Endodermal cell (in vitro differentiated cells): ENCODE results near the gene MAB21L1. TPM values are rescaled to one million over a fixed set of nuclear protein-coding genes. Genes with fewer than 3 reads are reported as not detected.

Experiments
- DNase-seq: peaks from one replicate; pipeline ENCODE4 v3.0.0-alpha.2; 2017
- H3K27ac ChIP-seq: 2 replicates; pipeline ENCODE4 v1.5.1; 2013; ENCODE audit warnings: mild to moderate bottlenecking, low read depth, low read length, moderate library complexity
- H3K27me3 ChIP-seq: 2 replicates; pipeline ENCODE4 v1.6.1; 2013; ENCODE audit warnings: mild to moderate bottlenecking, low read length, moderate library complexity; ENCODE audit not compliant: insufficient read depth, control insufficient read depth, poor library complexity, severe bottlenecking
- H3K36me3 ChIP-seq: 2 replicates; pipeline ENCODE4 v1.7.0; 2013; ENCODE audit warnings: mild to moderate bottlenecking, low read length, moderate library complexity; ENCODE audit not compliant: control insufficient read depth, insufficient read depth
- H3K4me1 ChIP-seq: one replicate; pipeline ENCODE4 v1.7.0; 2013; ENCODE audit warnings: low read length; ENCODE audit not compliant: control insufficient read depth, insufficient read depth
- H3K4me3 ChIP-seq: 2 replicates; pipeline ENCODE4 v1.5.1; 2013; ENCODE audit warnings: mild to moderate bottlenecking, low read length, moderate library complexity
- H3K9ac ChIP-seq: 2 replicates; pipeline ENCODE4 v1.6.1; 2013; ENCODE audit warnings: mild to moderate bottlenecking, low read length, moderate library complexity; ENCODE audit not compliant: poor library complexity, severe bottlenecking; ENCODE audit errors: extremely low read depth
- H3K9me3 ChIP-seq: 2 replicates; pipeline ENCODE4 v1.6.1; 2013; ENCODE audit warnings: mild to moderate bottlenecking, low read length, moderate library complexity; ENCODE audit not compliant: control insufficient read depth
- H3K27ac Mint-ChIP-seq: 2 replicates; pipeline ENCODE4 v1.8.0; 2020; ENCODE audit warnings: mixed read lengths
- H3K27me3 Mint-ChIP-seq: 2 replicates; pipeline ENCODE4 v1.8.0; 2021; ENCODE audit warnings: mild to moderate bottlenecking, mixed read lengths; ENCODE audit not compliant: insufficient read depth
- H3K36me3 Mint-ChIP-seq: 2 replicates; pipeline ENCODE4 v1.8.0; 2020; ENCODE audit warnings: low read depth, mixed read lengths
- H3K4me1 Mint-ChIP-seq: 2 replicates; pipeline ENCODE4 v1.8.0; 2020; ENCODE audit warnings: mixed read lengths
- H3K4me3 Mint-ChIP-seq: 2 replicates; pipeline ENCODE4 v1.8.0; 2020; ENCODE audit warnings: mild to moderate bottlenecking, moderate library complexity, mixed read lengths
- H3K9me3 Mint-ChIP-seq: 2 replicates; pipeline ENCODE4 v1.8.0; 2020; ENCODE audit warnings: mild to moderate bottlenecking, mixed read lengths
- CTCF ChIP-seq: fragments of 200-600 bp; sonication (generic); conservative IDR thresholded peaks from 2 replicates; pipeline ENCODE4 v1.5.0; 2021; ENCODE audit warnings: antibody characterized with exemption, mild to moderate bottlenecking
- WGBS, 2 experiments: methylation state at CpG; one replicate each; pipeline versions ENCODE4 v1.1.5 to v1.1.7; 2013; ENCODE audit warnings: missing lambda C conversion rate in 2 of 2, mixed read lengths in 1 of 2; ENCODE audit not compliant: insufficient coverage in 1 of 2, insufficient read length in 1 of 2; 5-methylcytosine and 5-hydroxymethylcytosine counted together
- total RNA-seq, 2 donors: library from RNA; stranded (reverse); fragmentation: NEBNext Ultra II Directional in 1 of 2; extraction: Animal tissue kit (Norgen Biotek cat#: 25700) in 1 of 2; gene quantifications; 2 replicates in 1 of 2; 3 replicates in 1 of 2; pipeline ENCODE4 v1.2.1, GENCODE V29; 2021

The MAB21L1 gene
- total RNA-seq, 2 donors from 2014 or later = 0.09 TPM; not detected in 1

- DNase-seq = no peak
- Histone ChIP-seq H3K9ac (no peak overlapping the region), H3K4me1 (no peaks in the 10 kb centered on the region), H3K4me3 (no peak overlapping the region), H3K36me3 (no peaks in the 10 kb centered on the region), H3K27me3 (peaks cover 42% of the 10 kb centered on the region), H3K27ac (no peak overlapping the region), H3K9me3 (no peaks in the 10 kb centered on the region)
- Mint-ChIP-seq H3K36me3 (no peaks in the 10 kb centered on the region), H3K27ac (no peak overlapping the region), H3K4me1 (peaks cover 16% of the 10 kb centered on the region), H3K9me3 (no peaks in the 10 kb centered on the region), H3K27me3 (peaks cover 35% of the 10 kb centered on the region), H3K4me3 (no peak overlapping the region)
- no peak for TF ChIP-seq CTCF
- 100% methylated on average over 1 of the region's 1 CpG; no CpG with 5 or more reads in 1 of the 2 experiments for WGBS, 2 experiments
Measured at GRCh38 chr13:35482527-35482926, 6.0 kb upstream of the MAB21L1 start.

DNA sequence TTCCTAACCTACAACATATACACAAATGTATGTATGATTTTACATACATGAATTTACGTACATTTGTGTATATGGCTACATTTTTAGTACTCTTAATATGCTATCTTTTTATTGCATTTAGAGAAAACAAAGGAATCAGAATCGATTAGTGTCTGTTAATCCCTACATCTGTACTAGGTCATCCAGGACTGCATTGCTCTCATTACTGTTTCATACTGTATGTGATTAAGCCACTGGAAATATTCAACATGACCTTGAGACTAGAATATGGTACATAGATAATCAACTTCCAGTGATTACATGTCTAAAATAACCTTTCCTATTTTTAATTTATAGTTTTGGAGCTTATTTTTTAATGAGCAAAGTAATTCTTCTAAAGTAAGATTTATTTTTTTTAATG, 5.3 kb upstream of the MAB21L1 start:
- H3K4me3 Mint-ChIP-seq = no peak overlapping the region
- no peak for DNase-seq
- no peaks in the 10 kb centered on the region for H3K9me3 ChIP-seq
- peaks cover 50% of the 10 kb centered on the region for H3K27me3 ChIP-seq
- H3K36me3 Mint-ChIP-seq = no peaks in the 10 kb centered on the region
- H3K4me1 Mint-ChIP-seq = peaks cover 19% of the 10 kb centered on the region
- no peak overlapping the region for H3K4me3 ChIP-seq
- no peaks in the 10 kb centered on the region for H3K9me3 Mint-ChIP-seq
- no peak overlapping the region for H3K27ac ChIP-seq
- H3K27me3 Mint-ChIP-seq = peaks cover 42% of the 10 kb centered on the region
- H3K27ac Mint-ChIP-seq = no peak overlapping the region
- 83% methylated on average over 1 of the region's 2 CpGs; no CpG with 5 or more reads in 1 of the 2 experiments for WGBS, 2 experiments
- no peaks in the 10 kb centered on the region for H3K4me1 ChIP-seq
- H3K36me3 ChIP-seq = no peaks in the 10 kb centered on the region
- TF ChIP-seq CTCF = no peak
- H3K9ac ChIP-seq = no peak overlapping the region

- Histone ChIP-seq H3K27ac (no peak overlapping the region), H3K36me3 (no peaks in the 10 kb centered on the region), H3K27me3 (peaks cover 64% of the 10 kb centered on the region), H3K4me1 (no peaks in the 10 kb centered on the region), H3K4me3 (no peak overlapping the region), H3K9ac (no peak overlapping the region), H3K9me3 (no peaks in the 10 kb centered on the region)
- Mint-ChIP-seq H3K9me3 (no peaks in the 10 kb centered on the region), H3K27ac (no peak overlapping the region), H3K27me3 (peaks cover 56% of the 10 kb centered on the region), H3K4me3 (no peak overlapping the region), H3K36me3 (no peaks in the 10 kb centered on the region), H3K4me1 (peaks cover 33% of the 10 kb centered on the region)
- DNase-seq = no peak
- no peak for TF ChIP-seq CTCF
- 91% methylated on average over 1 of the region's 2 CpGs; no CpG with 5 or more reads in 1 of the 2 experiments for WGBS, 2 experiments
Measured at GRCh38 chr13:35480346-35480745, 3.9 kb upstream of the MAB21L1 start.
